ENCODE measurements around the gene POLE. TPM values are rescaled to one million over a fixed set of nuclear protein-coding genes. Genes with fewer than 3 reads are reported as not detected.
"Not testable (repeated sequence)": the region's sequence is repeated elsewhere in the genome, so short reads cannot be mapped to it uniquely, and the experiment has no call there.

The POLE gene
- total and polyA plus RNA-seq, 5 donors = 10.6 to 22.1 (median 15.4) TPM

- H3K4me1 ChIP-seq (ENCODE audit: control insufficient read depth, insufficient read depth, low read length); ATAC-seq; H3K27me3 ChIP-seq (ENCODE audit: control insufficient read depth, insufficient read depth); H3K4me3 ChIP-seq (ENCODE audit: low read length); H3K9me3 ChIP-seq (ENCODE audit: control insufficient read depth, low read length); H3K27ac ChIP-seq (ENCODE audit: low read length): not testable (repeated sequence)
- intact Hi-C loops (cut with DNase I) = loop anchor here in 1 of 4 donors (10.0 kb wide), 1 partner anchor 105 kb away; the partner anchor contains the start of gene FBRSL1
- WGBS = 86% methylated on average over 6 of the region's 6 CpGs
- peak in 1 of 3 donors; percentile 38 for DNase-seq
Observed at GRCh38 chr12:132599502-132599901, 87.6 kb downstream of the POLE start.

- peaks cover 2% of the 10 kb centered on the region for H3K4me1 ChIP-seq (ENCODE audit: control insufficient read depth, insufficient read depth, low read length)
- no peaks in the 10 kb centered on the region for H3K27me3 ChIP-seq (ENCODE audit: control insufficient read depth, insufficient read depth)
- 3% methylated on average over 54 of the region's 58 CpGs for WGBS
- intact Hi-C loops (cut with DNase I) = loop anchor here in 1 of 4 donors (10.0 kb wide), 1 partner anchor 103 kb away; the partner anchor contains the start of gene FBRSL1
- H3K9me3 ChIP-seq (ENCODE audit: control insufficient read depth, low read length) = no peaks in the 10 kb centered on the region
- H3K27ac ChIP-seq (ENCODE audit: low read length) = peak overlapping the region; percentile 54
- DNase-seq = peak in 2 of 3 donors; percentile 81 to 82
- ATAC-seq = peak in 1 of 2 donors; percentile 30
- H3K4me3 ChIP-seq (ENCODE audit: low read length) = peak overlapping the region; percentile 33
Observed at GRCh38 chr12:132597333-132598316, 89.5 kb downstream of the POLE start.

- Histone ChIP-seq H3K27ac (ENCODE audit: low read length) (peak overlapping the region; percentile 43), H3K9me3 (ENCODE audit: control insufficient read depth, low read length) (no peaks in the 10 kb centered on the region), H3K4me3 (ENCODE audit: low read length) (no peak overlapping the region), H3K27me3 (ENCODE audit: control insufficient read depth, insufficient read depth) (no peaks in the 10 kb centered on the region), H3K4me1 (ENCODE audit: control insufficient read depth, insufficient read depth, low read length) (peaks cover 2% of the 10 kb centered on the region)
- intact Hi-C loops (cut with DNase I) = loop anchor here in 1 of 4 donors (10.0 kb wide), 1 partner anchor 101 kb away; the partner anchor contains the start of gene FBRSL1
- peak in 1 of 2 donors; percentile 4 for ATAC-seq
- 56% methylated on average over 18 of the region's 18 CpGs for WGBS
- DNase-seq = peak in 2 of 3 donors; percentile 53 to 57
Observed at GRCh38 chr12:132596016-132596415, 91.1 kb downstream of the POLE start.

- intact Hi-C loops (cut with DNase I) = loop anchor here in 1 of 4 donors (10.0 kb wide), 1 partner anchor 100 kb away; the partner anchor contains the start of gene FBRSL1
- Histone ChIP-seq H3K4me3 (ENCODE audit: low read length) (no peak overlapping the region), H3K27me3 (ENCODE audit: control insufficient read depth, insufficient read depth) (no peaks in the 10 kb centered on the region), H3K9me3 (ENCODE audit: control insufficient read depth, low read length) (no peaks in the 10 kb centered on the region), H3K4me1 (ENCODE audit: control insufficient read depth, insufficient read depth, low read length) (peaks cover 2% of the 10 kb centered on the region), H3K27ac (ENCODE audit: low read length) (no peak overlapping the region)
- ATAC-seq = no peak
- DNase-seq = peak in 2 of 3 donors; percentile 16 to 22
- 81% methylated on average over 11 of the region's 11 CpGs for WGBS
Observed at GRCh38 chr12:132595183-132595582, 92.0 kb downstream of the POLE start.

GRCh38 chr12:132593938-132594358 is 93.2 kb downstream of the POLE start:
- Histone ChIP-seq H3K27ac (ENCODE audit: low read length) (no peak overlapping the region), H3K9me3 (ENCODE audit: control insufficient read depth, low read length) (no peaks in the 10 kb centered on the region), H3K4me1 (ENCODE audit: control insufficient read depth, insufficient read depth, low read length) (peaks cover 2% of the 10 kb centered on the region), H3K4me3 (ENCODE audit: low read length) (no peak overlapping the region), H3K27me3 (ENCODE audit: control insufficient read depth, insufficient read depth) (no peaks in the 10 kb centered on the region)
- intact Hi-C loops (cut with DNase I) = loop anchor here in 1 of 4 donors (10.0 kb wide), 1 partner anchor 99 kb away; the partner anchor contains the start of gene FBRSL1
- ATAC-seq = peak; percentile 94 to 98
- WGBS = 16% methylated on average over 11 of the region's 11 CpGs
- DNase-seq = peak; percentile 92 to 95 (median 93)

- DNase-seq = peak in 2 of 3 donors; percentile 50 to 54
- Histone ChIP-seq H3K4me3 (ENCODE audit: low read length) (no peak overlapping the region), H3K27ac (ENCODE audit: low read length) (no peak overlapping the region), H3K27me3 (ENCODE audit: control insufficient read depth, insufficient read depth) (no peaks in the 10 kb centered on the region), H3K4me1 (ENCODE audit: control insufficient read depth, insufficient read depth, low read length) (peaks cover 2% of the 10 kb centered on the region), H3K9me3 (ENCODE audit: control insufficient read depth, low read length) (no peaks in the 10 kb centered on the region)
- ATAC-seq = peak; percentile 6 to 17
- 72% methylated on average over 18 of the region's 18 CpGs for WGBS
- intact Hi-C loops (cut with DNase I) = loop anchor here in 1 of 4 donors (10.0 kb wide), 1 partner anchor 99 kb away; the partner anchor contains the start of gene FBRSL1
Observed at GRCh38 chr12:132593521-132593920, 93.6 kb downstream of the POLE start.

- Histone ChIP-seq H3K4me3 (ENCODE audit: low read length) (no peak overlapping the region), H3K4me1 (ENCODE audit: control insufficient read depth, insufficient read depth, low read length) (peaks cover 2% of the 10 kb centered on the region), H3K27ac (ENCODE audit: low read length) (no peak overlapping the region), H3K27me3 (ENCODE audit: control insufficient read depth, insufficient read depth) (no peaks in the 10 kb centered on the region), H3K9me3 (ENCODE audit: control insufficient read depth, low read length) (no peaks in the 10 kb centered on the region)
- peak in 1 of 3 donors; percentile 49 for DNase-seq
- intact Hi-C loops (cut with DNase I) = loop anchor here in 1 of 4 donors (10.0 kb wide), 1 partner anchor 98 kb away; the partner anchor contains the start of gene FBRSL1
- 79% methylated on average over 21 of the region's 21 CpGs for WGBS
- no peak for ATAC-seq
Observed at GRCh38 chr12:132593071-132593470, 94.1 kb downstream of the POLE start.

- Histone ChIP-seq H3K27me3 (ENCODE audit: control insufficient read depth, insufficient read depth) (no peaks in the 10 kb centered on the region), H3K27ac (ENCODE audit: low read length) (no peak overlapping the region), H3K4me3 (ENCODE audit: low read length) (no peak overlapping the region), H3K4me1 (ENCODE audit: control insufficient read depth, insufficient read depth, low read length) (peaks cover 2% of the 10 kb centered on the region), H3K9me3 (ENCODE audit: control insufficient read depth, low read length) (no peaks in the 10 kb centered on the region)
- intact Hi-C loops (cut with DNase I) = loop anchor here in 1 of 4 donors (10.0 kb wide), 1 partner anchor 98 kb away; the partner anchor contains the start of gene FBRSL1
- peak in 2 of 3 donors; percentile 14 to 57 for DNase-seq
- WGBS = 82% methylated on average over 38 of the region's 38 CpGs
- ATAC-seq = no peak
Observed at GRCh38 chr12:132592282-132592970, 94.7 kb downstream of the POLE start.

GRCh38 chr12:132591107-132591935 is 95.8 kb downstream of the POLE start:
- Histone ChIP-seq H3K4me1 (ENCODE audit: control insufficient read depth, insufficient read depth, low read length) (no peaks in the 10 kb centered on the region), H3K27me3 (ENCODE audit: control insufficient read depth, insufficient read depth) (no peaks in the 10 kb centered on the region), H3K4me3 (ENCODE audit: low read length) (no peak overlapping the region), H3K27ac (ENCODE audit: low read length) (no peak overlapping the region), H3K9me3 (ENCODE audit: control insufficient read depth, low read length) (no peaks in the 10 kb centered on the region)
- ATAC-seq (no peak), DNase-seq (peak in 2 of 3 donors; percentile 42 to 45)
- intact Hi-C loops (cut with DNase I) = loop anchor here in 1 of 4 donors (10.0 kb wide), 1 partner anchor 97 kb away; the partner anchor contains the start of gene FBRSL1
- WGBS = 92% methylated on average over 45 of the region's 45 CpGs

All from right cardiac atrium (tissue), 5 donors.